Activated gamma-delta T cell treated with Interleukin-2 at 50 U/mL for 16 hours (primary cell): ENCODE measurements around the gene BPIFA2.
"Not testable (repeated sequence)": the region's sequence is repeated elsewhere in the genome, so short reads cannot be mapped to it uniquely, and the experiment has no call there.

Experiments
- DNase-seq: peaks from one replicate; pipeline ENCODE4 v3.0.0-alpha.2; 2020

BPIFA2 gene

GRCh38 chr20:33162313-33162712 is 5.6 kb upstream of the BPIFA2 start:
- DNase-seq: no peak

- DNase-seq: no peak
Observed at GRCh38 chr20:33162753-33163152, 5.2 kb upstream of the BPIFA2 start.

GRCh38 chr20:33163856-33164762 is 3.9 kb upstream of the BPIFA2 start:
- DNase-seq: no peak

GRCh38 chr20:33164763-33165095 is 3.2 kb upstream of the BPIFA2 start:
- DNase-seq: no peak

GRCh38 chr20:33165416-33166055 is 2.4 kb upstream of the BPIFA2 start:
- DNase-seq: no peak

GRCh38 chr20:33166533-33167113 is 1.3 kb upstream of the BPIFA2 start:
- no peak for DNase-seq

GRCh38 chr20:33169176-33169794 is 1.3 kb downstream of the BPIFA2 start:
- DNase-seq: no peak

GRCh38 chr20:33172781-33173180 is 4.8 kb downstream of the BPIFA2 start:
- DNase-seq: no peak

GRCh38 chr20:33175123-33175522 is 7.2 kb downstream of the BPIFA2 start:
- DNase-seq: no peak

- no peak for DNase-seq
Observed at GRCh38 chr20:33176101-33176500, 8.1 kb downstream of the BPIFA2 start.

GRCh38 chr20:33177866-33178265 is 9.9 kb downstream of the BPIFA2 start:
- DNase-seq: no peak

- DNase-seq: no peak
Observed at GRCh38 chr20:33178726-33179125, 10.8 kb downstream of the BPIFA2 start.

- DNase-seq: no peak
Observed at GRCh38 chr20:33180169-33180568, 12.2 kb downstream of the BPIFA2 start.

GRCh38 chr20:33181482-33182093 is 13.6 kb downstream of the BPIFA2 start:
- no peak for DNase-seq

GRCh38 chr20:33183312-33183711 is 15.4 kb downstream of the BPIFA2 start:
- DNase-seq: no peak

GRCh38 chr20:33185031-33185590 is 17.2 kb downstream of the BPIFA2 start:
- not testable (repeated sequence) for DNase-seq

- DNase-seq: no peak
Observed at GRCh38 chr20:33187491-33187890, 19.5 kb downstream of the BPIFA2 start.

- DNase-seq: no peak
Observed at GRCh38 chr20:33188421-33188820, 20.5 kb downstream of the BPIFA2 start.

- no peak for DNase-seq
Observed at GRCh38 chr20:33191484-33191883, 23.5 kb downstream of the BPIFA2 start.

GRCh38 chr20:33191955-33192354 is 24.0 kb downstream of the BPIFA2 start:
- DNase-seq: no peak

GRCh38 chr20:33192912-33193501 is 25.0 kb downstream of the BPIFA2 start:
- DNase-seq: no peak

- no peak for DNase-seq
Observed at GRCh38 chr20:33199026-33199425, 31.1 kb downstream of the BPIFA2 start.
